GM19099 (cell line): ENCODE measurements around the gene DUSP11.
A peak's percentile ranks its signal among the peaks of the same experiment; 100 is the strongest.

Experiments used
- POLR2A ChIP-seq: IDR thresholded peaks from 3 replicates; pipeline ENCODE4 v1.6.1; 2011; ENCODE audit warnings: low read depth; ENCODE audit not compliant: insufficient read length; ENCODE audit errors: extremely low read depth

Gene DUSP11

GRCh38 chr2:73739101-73739500, 40.8 kb downstream of the DUSP11 start:
- no peak for TF ChIP-seq POLR2A

DNA sequence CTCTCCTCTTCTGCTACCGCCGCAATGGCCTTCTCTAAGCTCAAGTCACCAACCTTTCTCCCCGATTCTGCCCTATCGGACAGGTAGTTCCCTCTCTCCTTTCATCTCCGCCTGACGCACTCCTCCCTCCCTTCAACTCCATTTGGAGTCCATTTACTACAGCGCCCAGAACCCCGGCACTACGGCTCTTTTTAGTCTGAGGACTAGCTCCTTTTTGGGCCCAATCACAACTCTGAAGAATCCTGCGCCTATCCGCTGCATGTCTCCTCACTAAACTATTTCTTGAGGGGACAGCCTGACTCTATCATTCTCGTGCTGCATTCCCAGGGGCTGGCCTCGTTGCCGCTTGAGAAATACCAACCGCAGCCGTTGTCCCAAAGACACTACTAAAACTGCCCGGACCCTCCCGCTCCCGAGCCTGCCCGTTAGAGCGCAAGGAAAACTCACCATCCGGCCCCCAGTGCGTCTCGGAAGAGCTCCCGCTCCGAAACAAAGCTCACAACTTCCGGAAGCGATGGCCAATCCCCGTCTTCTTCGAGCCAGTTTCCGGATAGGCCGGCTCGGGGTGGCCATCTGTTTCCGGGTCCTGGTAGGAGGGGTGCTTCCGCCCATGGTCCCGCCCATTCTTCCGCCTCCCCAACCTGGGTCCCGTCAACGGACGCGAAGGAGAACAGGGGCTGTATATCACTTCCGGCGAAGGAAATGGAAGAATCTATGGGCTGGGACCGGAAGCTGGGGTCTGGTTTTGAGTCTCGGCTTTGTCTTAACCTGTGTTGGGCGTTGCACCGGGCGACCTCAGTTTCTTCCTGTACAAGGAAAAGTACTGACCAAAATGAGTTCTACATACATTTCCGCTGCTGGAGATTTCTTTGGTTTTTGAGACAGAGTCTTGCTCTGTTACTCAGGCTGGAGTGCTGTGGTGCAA, 42.8 kb downstream of the DUSP11 start, which contains the start of gene TPRKB:
TPRKB (minus strand) TSS at position 491 of the 925 bp plus-strand sequence. CDS start 2,776 bp downstream, outside the sequence.
- TF ChIP-seq POLR2A: peak; percentile 78

DNA sequence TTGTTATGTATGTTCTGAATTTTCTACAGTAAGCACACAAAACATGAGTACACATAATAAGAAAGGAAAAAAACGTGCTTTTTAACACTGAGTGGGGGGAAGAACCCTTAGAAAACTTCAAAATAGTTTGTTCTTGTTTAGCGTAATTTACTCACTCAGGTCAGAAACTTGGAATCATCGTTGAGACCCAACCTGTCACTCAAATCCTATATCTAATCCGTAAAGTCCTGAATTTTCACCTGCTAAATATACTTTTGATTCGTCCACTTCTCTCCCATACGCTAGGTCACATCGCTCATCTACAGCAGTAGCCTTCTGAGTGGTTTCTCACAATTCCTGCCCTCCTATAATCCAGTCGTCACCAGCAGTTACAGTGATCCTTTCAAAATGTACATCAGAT, 43.5 kb downstream of the DUSP11 start:
- TF ChIP-seq POLR2A: no peak

GRCh38 chr2:73730810-73731209, 49.1 kb downstream of the DUSP11 start:
- TF ChIP-seq POLR2A: no peak

- no peak for TF ChIP-seq POLR2A
Measured at GRCh38 chr2:73728711-73729110, 51.2 kb downstream of the DUSP11 start.

GRCh38 chr2:73728043-73728442, 51.9 kb downstream of the DUSP11 start:
- TF ChIP-seq POLR2A: no peak

GRCh38 chr2:73718851-73719621, 60.9 kb downstream of the DUSP11 start:
- TF ChIP-seq POLR2A: no peak

GRCh38 chr2:73718421-73718820, 61.5 kb downstream of the DUSP11 start:
- no peak for TF ChIP-seq POLR2A

GRCh38 chr2:73717251-73717606, 62.7 kb downstream of the DUSP11 start:
- no peak for TF ChIP-seq POLR2A

- TF ChIP-seq POLR2A: no peak
Measured at GRCh38 chr2:73716543-73717250, 63.2 kb downstream of the DUSP11 start.

DNA sequence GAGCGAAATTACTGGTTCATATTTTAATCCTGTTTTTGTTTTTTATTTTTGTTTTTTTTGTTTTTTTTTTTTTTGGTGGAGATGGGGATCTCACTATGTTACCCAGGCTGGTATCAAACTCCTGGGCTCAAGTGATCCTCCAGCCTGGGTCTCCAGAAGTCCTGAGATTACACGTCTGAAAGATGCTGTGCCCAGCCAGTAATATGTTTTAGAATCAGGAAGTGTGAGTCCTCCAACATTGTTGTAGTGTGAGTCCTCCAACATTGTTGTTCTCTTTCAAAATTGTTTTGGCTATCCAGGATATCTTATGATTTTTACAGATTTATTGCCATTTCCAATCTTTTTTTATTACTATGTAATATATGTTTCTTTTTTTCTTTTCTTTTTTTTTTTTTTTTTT, 65.8 kb downstream of the DUSP11 start:
- no peak for TF ChIP-seq POLR2A
